HCT116 (cell line): ENCODE measurements around the gene RTL9. TPM values are rescaled to one million over a fixed set of nuclear protein-coding genes. Genes with fewer than 3 reads are reported as not detected.

ENCODE experiments used
- ATAC-seq: fragments of 200-7000 bp; cut with Tn5 transposase; 2 replicates; pipeline ENCODE4 v1.9.1; 2020; ENCODE audit warnings: mild to moderate bottlenecking, moderate library complexity
- BruUV-seq: library from RNA; stranded (reverse); fragments of 400-500 nt; replicated peaks from 2 replicates; lab custom pipeline; 2021; lab: Mats Ljungman, UMichigan
- CTCF ChIA-PET: fragments of 300-600 bp; sonication (Branson Sonifier 250); formaldehyde crosslinking; loops from one replicate; lab custom pipeline; 2021; ENCODE audit warnings: antibody characterized with exemption; lab: Charles Lee
- POLR2A ChIA-PET: fragments of 300-600, 350-600 bp; sonication (Branson Sonifier 250); formaldehyde crosslinking; loops from one replicate; lab custom pipeline; 2021; ENCODE audit warnings: antibody characterized with exemption; lab: Charles Lee
- RAD21 ChIA-PET, 2 experiments: fragments of 300-600 bp; sonication (Branson Sonifier 250); formaldehyde crosslinking; loops; one replicate each; lab custom pipeline; 2023; ENCODE audit warnings: low total read pairs in 2 of 2; ENCODE audit not compliant: uncharacterized antibody in 2 of 2, unreplicated experiment in 2 of 2, low non-redundant PET in 1 of 2; lab: Charles Lee
- DNase-seq: peaks from one replicate; pipeline ENCODE4 v3.0.0-alpha.2; 2010; ENCODE audit warnings: low read depth, low spot score
- H2AFZ ChIP-seq: fragments of 200-600 bp; shearing (Covaris generic), sonication (generic); 2 replicates; pipeline ENCODE4 v1.6.1; 2017; ENCODE audit warnings: low read depth, mixed run types, mixed read lengths, antibody characterized with exemption, low read length; ENCODE audit not compliant: poor library complexity, severe bottlenecking
- H3K27ac ChIP-seq: 2 replicates; pipeline ENCODE4 v1.5.1; 2012; ENCODE audit warnings: low read depth, low read length
- H3K27me3 ChIP-seq: fragments of 200-600 bp; sonication (generic); 2 replicates; pipeline ENCODE4 v1.6.1; 2016; ENCODE audit warnings: mixed run types, low read length, mixed read lengths; ENCODE audit not compliant: insufficient read depth
- H3K36me3 ChIP-seq, 2 experiments: fragments of 200-500 bp in 1 of 2; fragments of 200-600 bp in 1 of 2; sonication (Bioruptor generic) in 1 of 2; sonication (generic) in 1 of 2; 2 replicates each; pipeline versions ENCODE4 v1.5.1 to v1.6.1; 2014 to 2016; ENCODE audit warnings: low read length in 2 of 2, inconsistent platforms in 1 of 2, mixed read lengths in 1 of 2, mixed run types in 1 of 2; ENCODE audit not compliant: insufficient read depth in 2 of 2, control insufficient read depth in 1 of 2
- H3K4me1 ChIP-seq, 2 experiments: fragments of 200-600 bp in 1 of 2; sonication (generic) in 1 of 2; 2 replicates each; pipeline versions ENCODE4 v1.5.1 to v1.6.1; 2012 to 2017; ENCODE audit warnings: low read length in 2 of 2, inconsistent platforms in 1 of 2, mild to moderate bottlenecking in 1 of 2, mixed read lengths in 1 of 2, mixed run types in 1 of 2, moderate library complexity in 1 of 2; ENCODE audit not compliant: insufficient read depth in 2 of 2, control insufficient read depth in 1 of 2
- H3K4me2 ChIP-seq: fragments of 200-600 bp; sonication (generic); 2 replicates; pipeline ENCODE4 v1.6.1; 2017; ENCODE audit warnings: mixed run types, low read length, mixed read lengths
- H3K4me3 ChIP-seq, 2 experiments: fragments of 200-600 bp in 1 of 2; sonication (generic) in 1 of 2; replicated peaks in 1 of 2; 2 replicates each; pipeline ENCODE4 v1.5.1; 2011 to 2016; ENCODE audit warnings: low read length in 2 of 2, control low read depth in 1 of 2, low read depth in 1 of 2, mild to moderate bottlenecking in 1 of 2, mixed read lengths in 1 of 2, mixed run types in 1 of 2
- H3K79me2 ChIP-seq: fragments of 200-600 bp; sonication (generic); 2 replicates; pipeline ENCODE4 v1.6.1; 2017; ENCODE audit warnings: mild to moderate bottlenecking, mixed run types, low read length, moderate library complexity, mixed read lengths; ENCODE audit not compliant: insufficient read depth
- H3K9ac ChIP-seq: fragments of 200-600 bp; sonication (generic); 2 replicates; pipeline ENCODE4 v1.6.1; 2016; ENCODE audit warnings: low read length, mixed read lengths
- H3K9me2 ChIP-seq: fragments of 200-600 bp; sonication (generic), shearing (Covaris generic); 2 replicates; pipeline ENCODE4 v1.6.1; 2017; ENCODE audit warnings: mixed run types, mild to moderate bottlenecking, moderate library complexity; ENCODE audit not compliant: insufficient read depth
- H3K9me3 ChIP-seq, 2 experiments: fragments of 200-500 bp in 1 of 2; fragments of 200-600 bp in 1 of 2; sonication (Bioruptor generic) in 1 of 2; sonication (generic) in 1 of 2; 2 replicates each; pipeline ENCODE4 v1.6.1; 2014 to 2017; ENCODE audit warnings: low read length in 2 of 2, mixed read lengths in 2 of 2, inconsistent platforms in 1 of 2, low read depth in 1 of 2, mild to moderate bottlenecking in 1 of 2, mixed run types in 1 of 2, moderate library complexity in 1 of 2; ENCODE audit not compliant: control insufficient read depth in 1 of 2, insufficient read depth in 1 of 2
- H4K20me1 ChIP-seq: fragments of 200-600 bp; sonication (generic), shearing (Covaris generic); 2 replicates; pipeline ENCODE4 v1.6.1; 2017; ENCODE audit warnings: mixed run types, mild to moderate bottlenecking, moderate library complexity; ENCODE audit not compliant: insufficient read depth
- CEBPB ChIP-seq: IDR thresholded peaks from 2 replicates; pipeline ENCODE4 v1.6.1; 2012; ENCODE audit warnings: low read depth
- CTCF ChIP-seq, 3 experiments: fragments of 200-600 bp in 1 of 3; sonication (generic) in 1 of 3; IDR thresholded peaks in 2 of 3; conservative IDR thresholded peaks in 1 of 3; 2 replicates each; pipeline ENCODE4 v1.5.1; 2012 to 2017; ENCODE audit warnings: low read depth in 2 of 3, low read length in 2 of 3, antibody characterized with exemption in 1 of 3, borderline replicate concordance in 1 of 3, control low read depth in 1 of 3, mild to moderate bottlenecking in 1 of 3, mixed read lengths in 1 of 3, mixed run types in 1 of 3, moderate library complexity in 1 of 3; ENCODE audit not compliant: insufficient read depth in 1 of 3
- EGR1 ChIP-seq: IDR thresholded peaks from 2 replicates; pipeline ENCODE4 v1.6.1; 2012; ENCODE audit warnings: low read depth
- ELF1 ChIP-seq: IDR thresholded peaks from 2 replicates; pipeline ENCODE4 v1.6.1; 2012; ENCODE audit warnings: low read depth, borderline replicate concordance
- EZH2phosphoT487 ChIP-seq: fragments of 200-600 bp; IDR thresholded peaks from 2 replicates; pipeline ENCODE4 v1.6.1; 2018; ENCODE audit warnings: antibody characterized with exemption, borderline replicate concordance
- SP1 ChIP-seq: IDR thresholded peaks from 2 replicates; pipeline ENCODE4 v1.6.1; 2012; ENCODE audit warnings: low read depth
- YY1 ChIP-seq: IDR thresholded peaks from 2 replicates; pipeline ENCODE4 v1.6.1; 2011; ENCODE audit warnings: low read length, low read depth, moderate library complexity, mild to moderate bottlenecking; ENCODE audit not compliant: insufficient replicate concordance; ENCODE audit errors: extremely low read depth
- ZBTB33 ChIP-seq: IDR thresholded peaks from 2 replicates; pipeline ENCODE4 v1.6.1; 2011; ENCODE audit warnings: mild to moderate bottlenecking, low read length, moderate library complexity; ENCODE audit not compliant: insufficient replicate concordance; ENCODE audit errors: extremely low read depth
- ZFX ChIP-seq: fragments of 450-650 bp; IDR thresholded peaks from 2 replicates; pipeline ENCODE4 v1.6.1; 2017
- ZNF274 ChIP-seq: fragments of 200-500 bp; sonication (Bioruptor generic); IDR thresholded peaks from 2 replicates; pipeline ENCODE4 v1.6.1; 2014; ENCODE audit warnings: mild to moderate bottlenecking, low read depth, low read length, inconsistent platforms
- intact Hi-C: fragments of 100-400 bp; cut with micrococcal nuclease; formaldehyde crosslinking; loops from 2 replicates; pipeline ENCODE4 v1.10.0; 2022
- total RNA-seq: library from RNA; stranded (reverse); gene quantifications from one replicate; pipeline ENCODE4 v1.2.1, GENCODE V29; 2021; ENCODE audit not compliant: unreplicated experiment
- TF ChIP-seq, protein P1 (sequence below): IDR thresholded peaks from 2 replicates; pipeline ENCODE4 v1.6.1; 2012; ENCODE audit warnings: low read depth

The RTL9 gene
- total RNA-seq, 1 experiment from 2014 or later = 0.10 TPM

GRCh38 chrX:110310896-110311295, 47.8 kb upstream of the RTL9 start (continued):
- no peak for TF ChIP-seq ZBTB33
- no peak for TF ChIP-seq CEBPB
- no peak for TF ChIP-seq YY1

- 0 out of 2 replicates have a peak, but pooled peaks cover 4% of the 10 kb centered on the region for H4K20me1 ChIP-seq
- no peak overlapping the region for H3K9ac ChIP-seq
- ChIA-PET RAD21 (no interaction called here), POLR2A (no interaction called here), CTCF (no interaction called here)
- DNase-seq (no peak), ATAC-seq (no peak)
- H2AFZ ChIP-seq = no peak overlapping the region
- no peaks in the 10 kb centered on the region for H3K36me3 ChIP-seq
- peaks cover 0 to 5% of the 10 kb centered on the region in 2 experiments; a peak in 1 of 4 replicates for H3K4me1 ChIP-seq
- H3K9me2 ChIP-seq = no peaks in the 10 kb centered on the region
- H3K4me2 ChIP-seq = no peak overlapping the region
- H3K9me3 ChIP-seq = no peaks in the 10 kb centered on the region
- TF ChIP-seq ELF1 (no peak), CTCF (IDR thresholded peaks at IDR 0.05 in 2 of 3, conservative IDR thresholded peaks at IDR 0.05 in 1 of 3; ENCODE audit: borderline replicate concordance in 1 of 3, insufficient read depth in 1 of 3, low read depth in 2 of 3, low read length in 2 of 3) (no peak), EGR1 (no peak), EZH2phosphoT487 (no peak), SP1 (no peak), ZFX (no peak), ZNF274 (no peak)
- TF ChIP-seq, protein P1, sequence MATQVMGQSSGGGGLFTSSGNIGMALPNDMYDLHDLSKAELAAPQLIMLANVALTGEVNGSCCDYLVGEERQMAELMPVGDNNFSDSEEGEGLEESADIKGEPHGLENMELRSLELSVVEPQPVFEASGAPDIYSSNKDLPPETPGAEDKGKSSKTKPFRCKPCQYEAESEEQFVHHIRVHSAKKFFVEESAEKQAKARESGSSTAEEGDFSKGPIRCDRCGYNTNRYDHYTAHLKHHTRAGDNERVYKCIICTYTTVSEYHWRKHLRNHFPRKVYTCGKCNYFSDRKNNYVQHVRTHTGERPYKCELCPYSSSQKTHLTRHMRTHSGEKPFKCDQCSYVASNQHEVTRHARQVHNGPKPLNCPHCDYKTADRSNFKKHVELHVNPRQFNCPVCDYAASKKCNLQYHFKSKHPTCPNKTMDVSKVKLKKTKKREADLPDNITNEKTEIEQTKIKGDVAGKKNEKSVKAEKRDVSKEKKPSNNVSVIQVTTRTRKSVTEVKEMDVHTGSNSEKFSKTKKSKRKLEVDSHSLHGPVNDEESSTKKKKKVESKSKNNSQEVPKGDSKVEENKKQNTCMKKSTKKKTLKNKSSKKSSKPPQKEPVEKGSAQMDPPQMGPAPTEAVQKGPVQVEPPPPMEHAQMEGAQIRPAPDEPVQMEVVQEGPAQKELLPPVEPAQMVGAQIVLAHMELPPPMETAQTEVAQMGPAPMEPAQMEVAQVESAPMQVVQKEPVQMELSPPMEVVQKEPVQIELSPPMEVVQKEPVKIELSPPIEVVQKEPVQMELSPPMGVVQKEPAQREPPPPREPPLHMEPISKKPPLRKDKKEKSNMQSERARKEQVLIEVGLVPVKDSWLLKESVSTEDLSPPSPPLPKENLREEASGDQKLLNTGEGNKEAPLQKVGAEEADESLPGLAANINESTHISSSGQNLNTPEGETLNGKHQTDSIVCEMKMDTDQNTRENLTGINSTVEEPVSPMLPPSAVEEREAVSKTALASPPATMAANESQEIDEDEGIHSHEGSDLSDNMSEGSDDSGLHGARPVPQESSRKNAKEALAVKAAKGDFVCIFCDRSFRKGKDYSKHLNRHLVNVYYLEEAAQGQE = no peak
- intact Hi-C loops = loop anchor here (10.0 kb wide), 2 partner anchors 97 to 397 kb away; no protein-coding TSS in a partner anchor
- no TSS peak for BruUV-seq
- H3K79me2 ChIP-seq = peaks cover 36% of the 10 kb centered on the region
- no peak overlapping the region for H3K4me3 ChIP-seq
- no peaks in the 10 kb centered on the region for H3K27me3 ChIP-seq
- H3K27ac ChIP-seq = no peak overlapping the region
Observed at GRCh38 chrX:110311437-110312230, 47.0 kb upstream of the RTL9 start.
